Activated T-helper 2 cell treated with anti-CD3 and anti-CD28 coated beads, Interferon-gamma antibody, Interleukin-2, Interleukin-4, amounts not matched to agents 10 μg/mL and 5 μg/mL and 100 μg/mL, durations not matched to agents 14 hours and 24 hours and 36 hours (primary cell): ENCODE results near the gene MDGA2. TPM values are rescaled to one million over a fixed set of nuclear protein-coding genes. Genes with fewer than 3 reads are reported as not detected.

ENCODE experiments used
- DNase-seq: peaks from one replicate; pipeline ENCODE4 v3.0.0; 2021; ENCODE audit warnings: low spot score
- H3K27ac Mint-ChIP-seq: one replicate; pipeline ENCODE4 v1.8.0; 2021; ENCODE audit warnings: mixed read lengths
- H3K27me3 Mint-ChIP-seq: one replicate; pipeline ENCODE4 v1.8.0; 2021; ENCODE audit warnings: low read depth, mixed read lengths
- H3K36me3 Mint-ChIP-seq: one replicate; pipeline ENCODE4 v1.8.0; 2021; ENCODE audit warnings: low read depth, mixed read lengths
- H3K4me1 Mint-ChIP-seq: one replicate; pipeline ENCODE4 v1.8.0; 2021; ENCODE audit warnings: low read depth, mixed read lengths
- H3K4me3 Mint-ChIP-seq: one replicate; pipeline ENCODE4 v1.8.0; 2021; ENCODE audit warnings: low read depth, mild to moderate bottlenecking, moderate library complexity, mixed read lengths
- H3K9me3 Mint-ChIP-seq: one replicate; pipeline ENCODE4 v1.8.0; 2021; ENCODE audit warnings: mixed read lengths
- intact Hi-C: fragments of 100-400 bp; cut with micrococcal nuclease; formaldehyde crosslinking; loops from one replicate; pipeline ENCODE4 v1.15.1; 2023
- total RNA-seq: library from RNA; stranded (reverse); gene quantifications from 2 replicates; pipeline ENCODE4 v1.2.3, GENCODE V29; 2022

MDGA2 gene
- total RNA-seq, 1 donor from 2014 or later, result not detected

DNA sequence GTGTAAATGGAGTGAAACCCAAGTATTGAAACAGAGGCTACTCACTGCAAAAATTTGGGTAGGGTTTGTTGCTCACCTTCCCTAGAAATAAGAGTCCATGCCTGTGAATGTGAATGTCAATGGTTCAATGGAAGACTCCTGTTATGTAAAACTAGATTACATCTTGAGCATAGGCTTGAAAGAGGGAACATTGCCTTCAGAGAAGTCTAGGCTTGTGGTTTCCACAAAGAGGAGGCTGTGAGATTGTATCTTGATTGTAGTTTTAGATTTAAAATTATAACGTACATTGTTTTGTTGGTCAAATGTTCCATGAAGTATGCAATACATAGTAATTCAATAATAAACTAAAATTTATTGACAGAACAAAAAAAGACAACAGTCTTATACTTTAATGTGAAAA is 610.1 kb downstream of the MDGA2 start:
- H3K4me3 Mint-ChIP-seq, result no peak overlapping the region
- peaks cover 18% of the 10 kb centered on the region for H3K9me3 Mint-ChIP-seq
- no peak overlapping the region for H3K27ac Mint-ChIP-seq
- H3K4me1 Mint-ChIP-seq, result no peaks in the 10 kb centered on the region
- no peaks in the 10 kb centered on the region for H3K27me3 Mint-ChIP-seq
- no peaks in the 10 kb centered on the region for H3K36me3 Mint-ChIP-seq
- DNase-seq, result no peak
- intact Hi-C loops, result no loop called here

DNA sequence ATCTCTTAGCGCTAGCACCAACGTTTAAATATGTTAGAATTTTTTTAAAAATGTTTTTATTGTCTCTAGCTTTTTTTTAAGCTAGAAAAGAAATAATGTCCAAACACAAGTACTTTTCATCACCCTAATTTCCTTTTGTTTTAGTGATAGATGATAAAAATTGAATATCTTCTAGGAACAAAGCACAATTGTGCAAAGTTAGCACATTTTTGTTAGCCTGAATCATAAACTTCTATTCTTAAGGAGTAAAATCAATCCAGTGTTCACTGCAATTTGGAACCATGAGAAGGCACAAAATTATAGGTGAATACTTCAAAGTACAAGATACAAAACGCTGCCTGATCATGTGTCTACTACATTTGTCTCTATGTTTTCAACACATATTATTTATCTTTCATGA is 615.4 kb downstream of the MDGA2 start:
- H3K9me3 Mint-ChIP-seq, result peaks cover 14% of the 10 kb centered on the region
- H3K4me1 Mint-ChIP-seq, result no peaks in the 10 kb centered on the region
- no peak overlapping the region for H3K27ac Mint-ChIP-seq
- no peak overlapping the region for H3K4me3 Mint-ChIP-seq
- intact Hi-C loops, result no loop called here
- H3K36me3 Mint-ChIP-seq, result no peaks in the 10 kb centered on the region
- DNase-seq, result no peak
- H3K27me3 Mint-ChIP-seq, result no peaks in the 10 kb centered on the region

- H3K27ac Mint-ChIP-seq, result no peak overlapping the region
- no peak overlapping the region for H3K4me3 Mint-ChIP-seq
- no peaks in the 10 kb centered on the region for H3K4me1 Mint-ChIP-seq
- H3K27me3 Mint-ChIP-seq, result no peaks in the 10 kb centered on the region
- no peak for DNase-seq
- no peaks in the 10 kb centered on the region for H3K36me3 Mint-ChIP-seq
- peaks cover 21% of the 10 kb centered on the region for H3K9me3 Mint-ChIP-seq
- intact Hi-C loops, result no loop called here
These were observed 618.0 kb downstream of the MDGA2 start for GRCh38 chr14:47057364-47057763.

- Mint-ChIP-seq H3K4me1 (no peaks in the 10 kb centered on the region), H3K4me3 (no peak overlapping the region), H3K9me3 (peaks cover 17% of the 10 kb centered on the region), H3K36me3 (no peaks in the 10 kb centered on the region), H3K27me3 (no peaks in the 10 kb centered on the region), H3K27ac (no peak overlapping the region)
- no peak for DNase-seq
- intact Hi-C loops, result no loop called here
These were observed 630.6 kb downstream of the MDGA2 start for GRCh38 chr14:47044841-47045240.

DNA sequence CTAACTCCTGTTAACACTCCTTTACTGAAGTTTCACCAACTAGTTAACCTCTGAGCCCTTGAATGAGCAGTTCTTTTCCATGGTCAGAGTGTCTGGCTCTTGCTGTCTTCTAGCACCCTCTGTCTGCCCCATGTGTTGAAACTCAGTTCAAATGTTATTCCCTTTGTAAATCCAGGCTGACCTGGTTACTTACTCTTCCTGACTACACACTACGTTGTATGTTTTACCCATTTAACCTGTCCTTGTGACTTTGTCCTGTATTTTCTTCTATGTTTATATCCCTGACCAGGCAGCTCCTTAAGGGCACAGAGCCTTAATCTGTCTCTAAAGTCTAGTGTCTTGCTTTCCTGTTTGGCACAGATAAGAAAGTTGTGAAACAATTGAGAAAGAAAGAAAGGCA is 634.9 kb downstream of the MDGA2 start:
- no peaks in the 10 kb centered on the region for H3K27me3 Mint-ChIP-seq
- H3K36me3 Mint-ChIP-seq, result no peaks in the 10 kb centered on the region
- intact Hi-C loops, result no loop called here
- no peak for DNase-seq
- H3K4me1 Mint-ChIP-seq, result no peaks in the 10 kb centered on the region
- no peak overlapping the region for H3K4me3 Mint-ChIP-seq
- peaks cover 15% of the 10 kb centered on the region for H3K9me3 Mint-ChIP-seq
- no peak overlapping the region for H3K27ac Mint-ChIP-seq

DNA sequence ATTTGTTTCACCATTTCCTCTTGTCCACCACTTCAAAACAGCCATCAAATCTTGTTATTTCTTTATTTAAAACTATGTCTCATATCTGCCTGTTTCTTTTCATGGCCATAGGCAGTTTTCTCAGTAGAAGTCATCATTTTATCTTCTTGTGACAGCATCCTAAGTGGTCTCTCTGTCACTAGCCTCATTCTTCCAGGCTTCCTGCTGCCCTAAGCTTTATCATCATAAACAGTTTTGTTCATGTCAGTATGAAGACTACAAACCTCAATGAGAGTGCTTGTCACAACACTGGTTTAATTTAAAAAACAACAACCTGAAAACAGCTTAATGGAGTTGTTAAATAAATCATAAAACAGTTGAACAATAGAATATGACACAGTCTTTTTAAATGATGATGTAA is 636.1 kb downstream of the MDGA2 start:
- DNase-seq, result no peak
- no peaks in the 10 kb centered on the region for H3K36me3 Mint-ChIP-seq
- H3K4me1 Mint-ChIP-seq, result no peaks in the 10 kb centered on the region
- H3K27me3 Mint-ChIP-seq, result no peaks in the 10 kb centered on the region
- no peak overlapping the region for H3K4me3 Mint-ChIP-seq
- peaks cover 15% of the 10 kb centered on the region for H3K9me3 Mint-ChIP-seq
- intact Hi-C loops, result no loop called here
- H3K27ac Mint-ChIP-seq, result no peak overlapping the region

DNA sequence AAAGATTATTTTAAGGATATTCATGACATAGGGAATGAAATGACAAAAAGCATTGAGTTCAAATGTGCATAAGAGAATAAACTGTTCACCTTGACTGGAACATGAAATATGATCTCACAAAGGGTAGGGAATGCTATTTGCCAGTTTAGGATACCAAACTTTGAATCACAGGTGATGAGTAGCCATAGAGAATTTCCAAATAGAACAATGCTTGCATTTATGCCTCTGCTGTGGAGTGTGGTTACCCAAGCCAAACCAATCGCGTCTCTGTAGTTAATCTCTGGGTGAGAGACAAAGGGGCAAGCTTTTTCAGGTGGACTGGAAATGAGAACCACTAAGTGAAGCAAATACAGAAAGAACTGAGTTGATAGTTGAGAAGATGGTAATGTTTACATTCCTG is 652.7 kb downstream of the MDGA2 start:
- H3K9me3 Mint-ChIP-seq, result peaks cover 5% of the 10 kb centered on the region
- no peaks in the 10 kb centered on the region for H3K36me3 Mint-ChIP-seq
- no peaks in the 10 kb centered on the region for H3K27me3 Mint-ChIP-seq
- intact Hi-C loops, result no loop called here
- no peak overlapping the region for H3K4me3 Mint-ChIP-seq
- H3K4me1 Mint-ChIP-seq, result peaks cover 2% of the 10 kb centered on the region
- no peak for DNase-seq
- H3K27ac Mint-ChIP-seq, result no peak overlapping the region

GRCh38 chr14:47020500-47020899 is 654.9 kb downstream of the MDGA2 start:
- Mint-ChIP-seq H3K9me3 (peaks cover 6% of the 10 kb centered on the region), H3K36me3 (no peaks in the 10 kb centered on the region), H3K4me3 (no peak overlapping the region), H3K27me3 (no peaks in the 10 kb centered on the region), H3K27ac (no peak overlapping the region), H3K4me1 (peaks cover 2% of the 10 kb centered on the region)
- DNase-seq, result no peak
- intact Hi-C loops, result no loop called here

- no peak for DNase-seq
- intact Hi-C loops, result no loop called here
- Mint-ChIP-seq H3K9me3 (peaks cover 31% of the 10 kb centered on the region), H3K4me3 (no peak overlapping the region), H3K4me1 (no peaks in the 10 kb centered on the region), H3K27ac (no peak overlapping the region), H3K36me3 (no peaks in the 10 kb centered on the region), H3K27me3 (no peaks in the 10 kb centered on the region)
These were observed 662.7 kb downstream of the MDGA2 start for GRCh38 chr14:47012533-47013280.

GRCh38 chr14:47009615-47010014 is 665.8 kb downstream of the MDGA2 start:
- peaks cover 21% of the 10 kb centered on the region for H3K9me3 Mint-ChIP-seq
- no peaks in the 10 kb centered on the region for H3K4me1 Mint-ChIP-seq
- no peak overlapping the region for H3K27ac Mint-ChIP-seq

GRCh38 chr14:47008732-47009131 is 666.7 kb downstream of the MDGA2 start:
- intact Hi-C loops, result no loop called here
- peaks cover 18% of the 10 kb centered on the region for H3K9me3 Mint-ChIP-seq
- no peaks in the 10 kb centered on the region for H3K4me1 Mint-ChIP-seq
- H3K27ac Mint-ChIP-seq, result no peak overlapping the region
- no peak overlapping the region for H3K4me3 Mint-ChIP-seq
- DNase-seq, result no peak
- H3K27me3 Mint-ChIP-seq, result no peaks in the 10 kb centered on the region
- no peaks in the 10 kb centered on the region for H3K36me3 Mint-ChIP-seq

More at GRCh38 chr14:47009615-47010014, 665.8 kb downstream of the MDGA2 start:
- Mint-ChIP-seq H3K27me3 (no peaks in the 10 kb centered on the region), H3K4me3 (no peak overlapping the region), H3K36me3 (no peaks in the 10 kb centered on the region)
- intact Hi-C loops, result no loop called here
- no peak for DNase-seq

DNA sequence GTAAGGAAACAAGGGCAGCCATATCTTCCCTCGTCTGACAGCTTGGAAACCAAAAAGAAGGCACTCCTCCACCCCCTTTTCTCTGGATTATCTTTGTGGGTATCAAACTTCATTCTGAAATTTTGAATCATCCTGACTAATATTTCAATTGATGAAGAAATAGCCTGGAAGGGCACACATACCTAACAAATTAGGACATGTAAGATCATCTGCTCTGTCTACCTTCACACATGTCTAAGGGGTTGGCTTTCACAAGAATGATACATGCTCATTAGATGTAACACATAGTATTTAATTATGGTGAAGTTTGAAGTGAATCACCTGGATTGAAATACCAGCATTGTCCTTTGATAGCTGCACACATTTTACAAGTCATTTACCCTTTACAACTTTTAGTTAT is 675.7 kb downstream of the MDGA2 start:
- no peak for DNase-seq
- intact Hi-C loops, result no loop called here
- Mint-ChIP-seq H3K4me1 (no peaks in the 10 kb centered on the region), H3K27me3 (no peaks in the 10 kb centered on the region), H3K9me3 (peaks cover 14% of the 10 kb centered on the region), H3K36me3 (no peaks in the 10 kb centered on the region), H3K4me3 (no peak overlapping the region), H3K27ac (no peak overlapping the region)

DNA sequence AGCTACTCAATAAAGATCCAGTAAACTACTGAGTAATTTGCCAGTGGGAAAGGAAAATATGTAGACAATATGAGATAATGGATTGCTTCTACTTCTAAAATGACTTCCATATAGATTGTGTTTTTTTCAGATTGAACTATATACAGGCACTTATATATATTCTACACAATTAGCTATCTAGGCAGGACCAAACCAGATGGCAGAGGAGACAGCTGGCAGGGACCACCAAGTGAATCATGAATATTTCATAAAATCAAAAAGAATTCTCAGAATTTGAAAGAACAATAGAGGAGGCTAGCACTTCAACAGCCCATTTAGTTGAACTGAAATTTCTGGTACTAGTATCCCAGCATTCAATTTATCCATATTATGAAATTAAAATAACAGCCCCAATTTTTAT is 685.8 kb downstream of the MDGA2 start:
- H3K9me3 Mint-ChIP-seq, result peaks cover 8% of the 10 kb centered on the region
- no peaks in the 10 kb centered on the region for H3K4me1 Mint-ChIP-seq
- no peaks in the 10 kb centered on the region for H3K36me3 Mint-ChIP-seq
- intact Hi-C loops, result no loop called here
- no peak for DNase-seq
- H3K27me3 Mint-ChIP-seq, result no peaks in the 10 kb centered on the region
- H3K27ac Mint-ChIP-seq, result no peak overlapping the region
- no peak overlapping the region for H3K4me3 Mint-ChIP-seq

DNA sequence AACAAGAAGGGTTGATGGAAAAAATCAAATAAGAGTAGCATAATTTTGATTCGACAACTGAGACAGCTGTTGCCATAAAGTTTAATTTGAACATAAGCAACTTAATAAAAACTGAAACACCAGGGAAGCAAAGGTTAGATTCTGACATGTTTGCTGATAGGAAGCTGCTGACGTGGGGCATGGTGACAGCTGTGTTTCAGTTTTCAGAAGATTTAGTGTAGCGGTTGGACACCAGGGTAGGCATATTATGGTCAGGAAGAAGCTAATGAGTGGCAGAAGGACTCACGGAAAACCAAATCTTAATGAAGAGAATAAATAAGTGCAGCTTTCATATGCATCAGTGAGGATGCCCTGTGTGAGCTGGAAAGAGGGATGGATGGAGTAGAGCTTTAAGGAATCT is 687.1 kb downstream of the MDGA2 start:
- no peaks in the 10 kb centered on the region for H3K27me3 Mint-ChIP-seq
- no peak for DNase-seq
- H3K9me3 Mint-ChIP-seq, result peaks cover 8% of the 10 kb centered on the region
- no peak overlapping the region for H3K27ac Mint-ChIP-seq
- intact Hi-C loops, result no loop called here
- H3K4me1 Mint-ChIP-seq, result no peaks in the 10 kb centered on the region
- no peak overlapping the region for H3K4me3 Mint-ChIP-seq
- H3K36me3 Mint-ChIP-seq, result no peaks in the 10 kb centered on the region
